Measurements from ENCODE around the gene MYBPHL.

Gene MYBPHL

DNA sequence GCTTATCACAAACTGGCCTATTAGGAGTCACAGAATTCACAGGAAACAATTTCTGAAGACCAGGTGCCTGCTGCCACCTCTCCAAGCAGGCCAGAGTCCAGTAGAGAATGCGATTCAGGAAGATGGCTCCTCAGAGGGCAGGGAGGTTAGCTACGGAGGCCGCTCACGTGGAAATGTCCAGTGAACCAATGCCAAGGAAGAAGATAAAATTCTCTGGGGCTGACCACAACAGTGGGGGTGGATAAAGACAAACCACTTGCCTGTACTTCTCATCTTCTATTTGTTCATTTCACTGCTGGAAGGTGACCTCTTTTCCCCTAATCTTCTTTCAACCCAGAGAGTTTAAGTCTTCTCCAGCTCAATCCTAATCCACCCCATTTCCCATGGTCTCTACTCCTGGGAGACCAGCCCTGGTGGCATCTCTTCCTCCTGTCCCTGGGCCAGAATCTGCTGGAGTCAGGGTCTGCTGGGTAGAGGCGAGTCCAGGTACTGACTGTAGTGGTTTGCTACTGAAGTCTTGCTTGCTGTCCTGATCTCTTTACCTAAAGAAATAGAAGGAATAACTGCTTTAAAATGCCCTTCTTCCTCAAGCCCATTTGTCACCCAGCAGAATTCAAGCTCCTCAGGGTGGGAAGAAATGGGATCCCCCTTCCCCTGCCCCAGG lies 27.1 kb downstream of the MYBPHL start:
- DNase-seq: no peak

DNA sequence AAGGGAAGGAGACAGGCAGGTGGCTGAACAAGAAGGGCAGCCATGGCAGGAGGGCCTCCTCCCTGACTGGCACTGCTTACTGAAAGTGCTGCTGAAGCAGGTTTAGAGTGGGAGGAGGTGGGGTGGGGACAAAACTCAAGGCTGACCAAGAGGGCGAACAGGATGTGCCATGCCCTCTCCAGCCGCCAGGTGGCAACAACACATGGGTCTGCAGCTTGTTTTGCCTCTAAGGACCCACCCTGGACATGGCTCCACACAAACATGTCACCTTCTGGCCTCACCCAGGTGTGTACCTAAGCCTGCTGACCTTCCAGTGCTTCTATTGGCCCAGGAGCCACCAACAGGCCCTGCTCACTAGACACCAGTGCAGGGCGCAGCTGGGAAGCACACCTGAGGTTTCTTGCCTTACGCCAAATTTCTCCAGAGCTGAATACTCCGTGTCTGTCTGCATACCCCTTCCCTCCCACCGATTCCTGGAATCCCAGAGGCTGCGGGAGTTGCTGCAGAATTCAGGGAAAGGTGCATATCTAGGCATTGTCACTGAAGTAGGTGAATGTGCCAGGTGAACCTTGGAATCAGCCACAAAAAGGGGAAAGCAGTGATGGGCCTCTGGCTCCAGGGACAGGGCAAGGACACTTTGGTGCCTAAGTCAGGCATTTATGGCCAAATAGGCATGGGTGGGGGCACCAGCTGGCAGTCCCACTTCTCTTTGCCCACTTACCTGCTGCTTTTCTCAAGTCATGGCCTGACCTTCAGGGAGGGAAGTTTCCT lies 29.2 kb downstream of the MYBPHL start:
- DNase-seq: peak; percentile 83 to 90 (median 86)

DNA sequence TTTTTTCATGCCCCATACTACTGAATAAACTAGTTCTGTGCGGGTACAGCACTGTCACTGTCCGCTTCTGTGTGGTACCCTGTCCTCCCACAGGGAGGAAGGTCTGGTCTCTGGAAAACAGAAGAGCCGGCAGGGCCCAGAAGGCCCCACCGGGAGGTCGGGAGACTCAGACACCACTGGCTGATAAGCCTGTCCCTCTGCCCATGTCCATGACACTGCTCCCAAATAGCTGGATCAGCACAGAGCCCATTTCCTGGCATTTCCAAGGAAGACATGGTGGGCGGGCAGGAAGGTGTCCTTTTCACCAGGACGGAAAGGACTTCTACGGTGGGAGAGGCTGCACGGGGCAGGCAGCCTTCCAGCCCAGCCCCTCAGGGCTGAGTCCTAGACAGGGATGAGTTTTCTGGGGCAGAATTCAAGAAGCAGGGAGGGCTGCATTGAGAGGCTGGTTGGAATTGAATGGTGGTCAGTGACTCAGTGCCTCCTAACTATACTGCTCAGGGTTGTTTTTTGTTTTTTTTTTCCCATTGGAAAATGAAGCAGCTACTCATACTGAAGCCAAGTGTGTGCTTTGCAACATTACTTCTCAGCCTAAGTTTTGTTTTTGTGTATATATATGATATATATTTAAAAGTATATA lies 31.0 kb downstream of the MYBPHL start:
- no peak for DNase-seq

DNA sequence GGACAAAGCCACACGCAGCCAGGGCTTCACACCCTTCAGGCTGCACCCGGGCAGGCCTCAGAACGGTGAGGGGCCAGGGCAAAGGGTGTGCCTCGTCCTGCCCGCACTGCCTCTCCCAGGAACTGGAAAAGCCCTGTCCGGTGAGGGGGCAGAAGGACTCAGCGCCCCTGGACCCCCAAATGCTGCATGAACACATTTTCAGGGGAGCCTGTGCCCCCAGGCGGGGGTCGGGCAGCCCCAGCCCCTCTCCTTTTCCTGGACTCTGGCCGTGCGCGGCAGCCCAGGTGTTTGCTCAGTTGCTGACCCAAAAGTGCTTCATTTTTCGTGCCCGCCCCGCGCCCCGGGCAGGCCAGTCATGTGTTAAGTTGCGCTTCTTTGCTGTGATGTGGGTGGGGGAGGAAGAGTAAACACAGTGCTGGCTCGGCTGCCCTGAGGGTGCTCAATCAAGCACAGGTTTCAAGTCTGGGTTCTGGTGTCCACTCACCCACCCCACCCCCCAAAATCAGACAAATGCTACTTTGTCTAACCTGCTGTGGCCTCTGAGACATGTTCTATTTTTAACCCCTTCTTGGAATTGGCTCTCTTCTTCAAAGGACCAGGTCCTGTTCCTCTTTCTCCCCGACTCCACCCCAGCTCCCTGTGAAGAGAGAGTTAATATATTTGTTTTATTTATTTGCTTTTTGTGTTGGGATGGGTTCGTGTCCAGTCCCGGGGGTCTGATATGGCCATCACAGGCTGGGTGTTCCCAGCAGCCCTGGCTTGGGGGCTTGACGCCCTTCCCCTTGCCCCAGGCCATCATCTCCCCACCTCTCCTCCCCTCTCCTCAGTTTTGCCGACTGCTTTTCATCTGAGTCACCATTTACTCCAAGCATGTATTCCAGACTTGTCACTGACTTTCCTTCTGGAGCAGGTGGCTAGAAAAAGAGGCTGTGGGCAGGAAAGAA lies 32.0 kb downstream of the MYBPHL start:
- peak in 1 of 4 experiments; percentile 27 for DNase-seq

DNA sequence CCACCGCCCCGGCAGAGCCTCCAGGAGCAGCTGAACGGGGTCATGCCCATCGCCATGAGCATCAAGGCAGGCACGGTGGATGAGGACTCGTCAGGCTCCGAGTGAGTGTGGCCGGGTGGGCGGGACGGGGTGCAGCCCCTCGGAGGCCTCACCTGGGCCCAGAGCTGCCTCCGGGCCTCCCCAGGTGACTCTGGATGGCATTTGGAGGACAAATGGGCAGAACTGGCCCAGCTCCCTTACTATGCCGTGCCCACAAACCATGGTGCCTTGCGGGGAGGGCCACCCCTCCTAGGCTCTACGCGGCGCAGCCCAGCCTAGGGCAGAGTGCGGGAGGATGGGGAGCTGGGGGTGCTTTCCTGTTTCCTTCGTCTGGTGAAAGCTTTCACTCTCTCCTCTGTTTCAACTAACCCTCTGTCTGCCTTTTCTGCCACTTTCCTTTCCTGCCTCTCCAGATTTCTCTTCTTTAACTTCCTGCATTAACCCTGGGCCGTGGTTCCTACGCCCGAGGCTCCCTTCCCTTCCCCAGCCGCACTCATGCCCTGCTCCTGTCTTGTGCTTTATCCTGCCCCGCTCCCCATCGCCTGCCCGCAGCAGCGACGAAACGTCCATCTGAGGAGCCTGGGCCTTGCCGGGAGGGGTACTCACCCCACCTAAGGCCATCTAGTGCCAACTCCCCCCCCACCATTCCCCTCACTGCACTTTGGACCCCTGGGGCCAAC lies 33.1 kb downstream of the MYBPHL start:
- DNase-seq: peak in 1 of 4 experiments; percentile 37

DNA sequence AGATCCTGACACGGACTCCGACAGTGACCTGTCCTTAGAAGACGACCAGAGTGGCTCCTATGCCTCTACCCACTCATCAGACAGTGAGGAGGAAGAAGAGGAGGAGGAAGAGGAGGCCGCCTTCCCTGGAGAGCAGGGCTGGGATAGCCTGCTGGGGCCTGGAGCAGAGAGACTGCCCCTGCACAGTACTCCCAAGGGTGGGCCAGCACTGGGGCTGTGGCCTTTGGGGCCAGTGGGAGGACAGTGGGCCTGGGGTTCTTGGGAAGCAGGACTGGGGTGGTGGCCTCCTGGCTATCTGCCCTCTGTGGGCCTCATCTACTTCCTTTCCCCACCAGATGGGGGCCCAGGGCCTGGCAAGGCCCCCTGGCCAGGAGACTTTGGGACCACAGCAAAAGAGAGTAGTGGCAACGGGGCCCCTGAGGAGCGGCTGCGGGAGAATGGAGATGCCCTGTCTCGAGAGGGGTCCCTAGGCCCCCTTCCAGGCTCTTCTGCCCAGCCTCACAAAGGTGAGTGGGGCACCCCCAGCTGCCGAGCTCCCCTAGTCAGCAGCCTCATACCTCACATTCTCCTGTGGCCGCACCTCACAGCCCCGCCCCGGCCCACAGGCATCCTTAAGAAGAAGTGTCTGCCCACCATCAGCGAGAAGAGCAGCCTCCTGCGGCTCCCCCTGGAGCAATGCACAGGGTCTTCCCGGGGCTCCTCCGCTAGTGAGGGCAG lies 33.8 kb downstream of the MYBPHL start:
- no peak for DNase-seq

DNA sequence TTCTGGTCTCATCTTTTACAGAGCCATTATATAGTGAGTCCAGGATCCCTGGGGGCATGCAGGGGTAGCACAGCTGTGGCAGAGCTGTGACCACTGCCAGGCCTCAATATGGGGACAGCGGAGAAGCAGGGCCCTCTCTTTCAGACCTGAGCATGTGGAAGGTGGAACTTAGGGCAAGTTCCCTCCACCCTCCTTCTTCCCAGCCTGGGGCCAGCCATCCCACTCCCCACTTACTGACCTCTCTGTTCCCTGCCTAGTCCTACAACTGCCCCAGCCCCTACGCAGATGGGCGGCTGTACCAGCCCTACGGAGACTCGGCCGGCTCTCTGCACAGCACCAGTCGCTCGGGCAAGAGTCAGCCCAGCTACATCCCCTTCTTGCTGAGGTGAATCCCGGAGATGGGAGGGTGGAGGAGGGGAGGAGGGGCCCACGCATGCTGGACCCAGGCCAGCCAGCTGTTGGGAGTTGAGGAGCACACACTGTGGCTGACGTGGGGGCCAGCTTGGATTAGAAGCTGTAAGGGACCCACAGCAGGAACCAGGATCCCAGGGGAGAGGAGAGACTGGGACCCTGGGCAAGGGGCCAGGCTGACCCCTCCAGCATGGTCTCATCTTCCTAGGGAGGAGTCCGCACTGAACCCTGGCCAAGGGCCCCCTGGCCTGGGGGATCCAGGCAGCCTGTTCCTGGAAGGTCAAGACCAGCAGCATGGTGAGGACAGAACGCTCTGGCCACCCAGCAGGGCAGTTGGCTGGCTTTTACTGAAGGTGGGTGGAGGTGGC lies 34.6 kb downstream of the MYBPHL start:
- no peak for DNase-seq

DNA sequence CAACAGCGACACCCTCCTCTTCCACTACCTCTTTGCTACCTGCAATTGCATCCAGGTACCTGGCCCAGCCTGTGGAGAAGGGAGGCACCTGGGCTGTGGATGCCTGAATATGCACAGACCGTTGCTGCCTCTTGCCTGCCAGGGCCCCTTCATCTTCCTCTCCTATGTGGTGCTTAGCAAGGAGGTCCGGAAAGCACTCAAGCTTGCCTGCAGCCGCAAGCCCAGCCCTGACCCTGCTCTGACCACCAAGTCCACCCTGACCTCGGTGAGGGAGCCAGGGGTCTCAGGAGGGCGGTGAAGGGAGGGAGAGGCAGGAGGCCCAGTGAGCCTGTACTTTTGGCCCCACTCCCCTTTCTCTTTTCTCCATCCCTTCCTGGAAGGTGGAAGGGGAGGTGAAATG lies 35.4 kb downstream of the MYBPHL start:
- no peak for DNase-seq

DNA sequence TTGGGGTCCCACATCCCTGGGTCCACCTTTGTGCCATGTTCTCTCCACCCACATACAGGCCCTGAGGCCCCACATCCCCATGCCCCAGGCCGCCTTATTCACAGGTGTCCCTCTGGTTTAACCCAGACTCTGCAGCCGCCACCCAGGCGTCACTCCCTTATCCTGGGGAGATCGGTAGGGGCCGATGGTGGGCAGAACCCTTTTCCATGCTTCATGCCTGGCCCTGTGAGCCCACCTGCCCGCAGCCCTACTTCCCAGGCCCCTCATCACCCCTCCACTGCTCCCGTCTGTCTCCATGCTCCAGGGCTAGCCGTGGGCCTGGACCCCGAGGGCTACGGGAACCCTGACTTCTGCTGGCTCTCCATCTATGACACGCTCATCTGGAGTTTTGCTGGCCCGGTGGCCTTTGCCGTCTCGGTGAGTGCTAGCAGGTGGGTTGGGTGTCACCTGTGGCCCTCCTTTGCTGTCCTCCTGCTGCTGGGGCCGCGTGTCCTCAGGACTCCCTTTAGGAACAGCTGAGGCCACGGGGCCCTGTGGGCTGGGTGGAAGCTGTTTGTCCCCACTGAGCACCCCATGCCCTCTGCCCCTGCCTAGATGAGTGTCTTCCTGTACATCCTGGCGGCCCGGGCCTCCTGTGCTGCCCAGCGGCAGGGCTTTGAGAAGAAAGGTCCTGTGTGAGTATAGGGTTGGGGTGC lies 36.0 kb downstream of the MYBPHL start:
- DNase-seq: no peak

DNA sequence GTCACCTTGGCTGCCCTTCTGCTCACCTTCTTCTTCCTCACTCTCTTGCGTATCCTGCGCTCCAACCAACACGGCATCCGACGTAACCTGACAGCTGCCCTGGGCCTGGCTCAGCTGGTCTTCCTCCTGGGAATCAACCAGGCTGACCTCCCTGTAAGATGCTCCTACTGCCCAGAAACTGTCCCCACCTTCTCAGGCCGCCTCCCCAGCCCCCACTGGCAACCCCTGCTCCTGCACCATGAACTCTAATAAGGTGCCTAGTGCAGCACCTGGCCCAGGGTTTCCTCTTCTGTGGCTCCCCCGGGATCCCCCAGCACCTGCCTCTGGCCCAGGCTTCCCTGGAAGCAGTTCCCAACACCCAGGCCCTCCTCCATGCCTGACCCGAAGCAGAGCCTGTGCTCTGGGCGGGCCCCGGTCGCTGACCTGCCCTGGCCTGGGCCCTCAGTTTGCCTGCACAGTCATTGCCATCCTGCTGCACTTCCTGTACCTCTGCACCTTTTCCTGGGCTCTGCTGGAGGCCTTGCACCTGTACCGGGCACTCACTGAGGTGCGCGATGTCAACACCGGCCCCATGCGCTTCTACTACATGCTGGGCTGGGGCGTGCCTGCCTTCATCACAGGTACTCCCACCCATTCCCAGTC lies 36.7 kb downstream of the MYBPHL start:
- no peak for DNase-seq

DNA sequence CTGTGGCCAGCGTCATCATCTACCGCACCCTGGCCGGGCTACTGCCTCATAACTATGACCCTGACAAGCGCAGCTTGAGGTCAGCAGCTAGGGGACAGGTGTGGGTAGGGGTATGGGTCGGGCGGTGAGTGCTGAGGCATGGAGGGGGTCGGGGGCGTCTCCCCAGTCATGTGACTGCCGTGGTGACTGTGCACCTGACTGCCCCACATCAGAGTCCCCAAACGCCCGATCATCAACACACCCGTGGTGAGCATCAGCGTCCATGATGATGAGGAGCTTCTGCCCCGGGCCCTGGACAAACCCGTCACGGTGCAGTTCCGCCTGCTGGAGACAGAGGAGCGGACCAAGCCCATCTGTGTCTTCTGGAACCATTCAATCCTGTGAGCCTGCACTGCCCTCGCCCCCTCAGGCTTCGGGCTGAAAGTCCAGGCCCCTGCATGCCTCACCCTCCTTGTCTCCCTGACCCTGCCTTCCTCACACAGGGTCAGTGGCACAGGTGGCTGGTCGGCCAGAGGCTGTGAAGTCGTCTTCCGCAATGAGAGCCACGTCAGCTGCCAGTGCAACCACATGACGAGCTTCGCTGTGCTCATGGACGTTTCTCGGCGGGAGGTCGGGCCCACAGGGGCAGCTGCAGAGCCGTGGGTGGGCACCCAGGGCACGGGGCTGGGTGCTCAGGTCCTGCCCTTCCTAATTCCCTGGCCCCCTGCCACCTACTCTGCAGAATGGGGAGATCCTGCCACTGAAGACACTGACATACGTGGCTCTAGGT lies 37.4 kb downstream of the MYBPHL start:
- DNase-seq: no peak

DNA sequence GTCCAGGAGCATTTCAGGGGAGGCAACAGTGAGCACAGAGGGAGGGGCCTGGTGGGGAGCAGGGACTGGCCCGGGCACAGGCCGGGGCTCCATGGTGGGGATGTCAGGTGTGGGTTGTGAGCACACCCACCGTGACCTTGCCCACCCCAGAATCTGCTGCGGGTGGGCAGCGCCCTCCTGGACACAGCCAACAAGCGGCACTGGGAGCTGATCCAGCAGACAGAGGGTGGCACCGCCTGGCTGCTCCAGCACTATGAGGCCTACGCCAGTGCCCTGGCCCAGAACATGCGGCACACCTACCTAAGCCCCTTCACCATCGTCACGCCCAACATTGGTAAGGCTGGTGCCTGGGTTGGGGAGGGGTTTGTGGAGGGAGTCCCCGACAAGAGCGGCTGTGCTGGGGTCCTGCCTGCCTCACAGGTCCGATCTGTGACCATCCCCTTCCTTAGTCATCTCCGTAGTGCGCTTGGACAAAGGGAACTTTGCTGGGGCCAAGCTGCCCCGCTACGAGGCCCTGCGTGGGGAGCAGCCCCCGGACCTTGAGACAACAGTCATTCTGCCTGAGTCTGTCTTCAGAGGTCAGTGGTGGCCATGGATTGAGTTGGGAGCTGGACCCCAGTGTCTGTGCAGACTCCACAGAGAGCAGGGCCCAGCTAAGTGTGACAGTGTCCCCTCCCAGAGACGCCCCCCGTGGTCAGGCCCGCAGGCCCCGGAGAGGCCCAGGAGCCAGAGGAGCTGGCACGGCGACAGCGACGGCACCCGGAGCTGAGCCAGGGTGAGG lies 38.2 kb downstream of the MYBPHL start:
- DNase-seq: no peak

DNA sequence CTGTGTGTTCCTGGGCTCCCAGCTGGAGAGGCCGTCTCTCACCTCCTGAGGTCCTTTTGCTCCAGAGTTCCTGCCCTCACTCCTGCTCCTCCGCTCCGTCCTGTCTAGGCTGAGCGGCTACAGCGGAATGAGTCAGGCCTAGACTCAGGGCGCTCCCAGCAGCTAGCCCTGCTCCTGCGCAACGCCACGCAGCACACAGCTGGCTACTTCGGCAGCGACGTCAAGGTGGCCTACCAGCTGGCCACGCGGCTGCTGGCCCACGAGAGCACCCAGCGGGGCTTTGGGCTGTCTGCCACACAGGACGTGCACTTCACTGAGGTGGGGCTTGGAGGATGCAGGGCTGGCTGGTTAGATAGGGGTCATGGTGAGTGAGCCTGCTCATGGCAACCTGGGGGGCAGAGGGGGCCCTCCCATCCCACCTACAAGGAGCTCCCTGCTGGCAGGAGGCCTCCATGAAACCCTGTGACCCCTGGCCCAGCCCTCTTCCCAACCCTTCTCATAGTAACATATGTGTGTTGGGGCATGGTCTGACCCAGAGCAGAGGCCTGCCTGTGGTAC lies 39.0 kb downstream of the MYBPHL start:
- no peak for DNase-seq

DNA sequence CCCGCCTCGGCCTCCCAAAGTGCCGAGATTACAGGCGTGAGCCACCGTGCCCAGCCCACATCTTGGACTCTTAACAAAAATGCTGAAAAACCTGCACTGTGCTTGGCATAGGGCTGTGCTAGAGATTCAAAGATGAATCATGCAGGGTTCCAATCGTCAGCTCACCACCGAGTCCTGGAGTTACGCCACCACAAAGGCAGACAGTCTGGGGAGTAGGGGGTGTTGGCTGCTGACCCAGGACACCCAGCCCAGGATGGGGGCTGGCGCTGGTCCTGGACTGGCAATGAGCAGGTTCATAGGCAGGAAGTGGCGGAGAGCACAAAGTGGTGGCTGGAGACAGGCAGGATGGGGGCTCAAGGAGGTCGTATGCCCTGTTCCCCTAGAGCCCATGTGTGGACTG lies 39.8 kb downstream of the MYBPHL start:
- DNase-seq: no peak

DNA sequence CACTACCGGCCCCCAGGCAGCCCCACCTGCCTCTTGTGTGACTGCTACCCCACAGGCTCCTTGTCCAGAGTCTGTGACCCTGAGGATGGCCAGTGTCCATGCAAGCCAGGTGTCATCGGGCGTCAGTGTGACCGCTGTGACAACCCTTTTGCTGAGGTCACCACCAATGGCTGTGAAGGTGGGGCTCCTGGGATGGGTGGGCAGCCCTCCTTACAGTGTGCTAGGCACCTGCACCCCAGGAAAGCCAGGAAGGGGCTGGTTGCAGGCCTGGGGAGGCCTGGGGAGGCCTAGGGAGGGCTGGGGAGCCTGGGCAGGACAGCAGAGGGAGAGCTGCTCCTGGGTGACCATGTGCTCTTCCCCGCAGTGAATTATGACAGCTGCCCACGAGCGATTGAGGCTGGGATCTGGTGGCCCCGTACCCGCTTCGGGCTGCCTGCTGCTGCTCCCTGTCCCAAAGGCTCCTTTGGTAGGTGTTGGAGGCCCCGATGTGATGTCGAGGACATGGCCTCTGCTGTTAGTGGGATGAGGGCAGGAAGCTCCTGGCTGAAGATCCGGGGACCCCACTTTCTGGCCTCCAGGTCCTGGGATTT lies 41.0 kb downstream of the MYBPHL start:
- no peak for DNase-seq

DNA sequence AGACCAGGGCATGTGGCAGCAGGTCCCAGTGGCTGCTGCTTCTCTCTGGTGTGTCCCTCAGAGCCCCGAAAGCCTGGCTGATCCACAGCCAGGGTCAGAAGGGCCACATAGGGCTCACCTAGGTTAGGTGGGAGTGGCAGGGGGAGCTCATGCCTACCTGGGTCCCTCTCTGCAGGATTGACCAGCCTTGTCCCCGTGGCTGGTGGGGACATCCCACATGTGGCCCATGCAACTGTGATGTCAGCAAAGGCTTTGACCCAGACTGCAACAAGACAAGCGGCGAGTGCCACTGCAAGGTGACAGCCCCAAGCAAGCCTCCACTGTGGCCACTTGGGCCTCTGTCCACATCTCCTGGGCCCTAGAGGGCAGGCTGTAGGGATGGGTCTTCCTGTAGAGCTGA lies 41.8 kb downstream of the MYBPHL start:
- DNase-seq: no peak

DNA sequence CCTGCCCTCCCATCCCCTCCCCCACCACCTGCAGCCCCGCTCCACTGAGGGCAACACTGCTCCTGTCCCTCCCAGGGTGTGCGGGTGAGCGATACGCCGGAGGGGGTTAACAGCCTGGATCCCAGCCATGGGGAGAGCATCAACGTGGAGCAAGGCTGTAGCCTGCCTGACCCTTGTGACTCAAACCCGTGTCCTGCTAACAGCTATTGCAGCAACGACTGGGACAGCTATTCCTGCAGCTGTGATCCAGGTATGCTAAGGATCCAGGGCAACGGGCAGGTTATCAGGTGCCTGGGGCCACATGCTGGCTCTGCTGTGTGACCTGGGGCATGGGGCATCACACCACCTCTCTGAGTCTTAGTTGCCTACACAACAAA lies 42.4 kb downstream of the MYBPHL start:
- no peak for DNase-seq
